Fibroblast of lung (primary cell): ENCODE results near the gene CHP1.

Source experiments
- CTCF ChIP-seq, 2 donors: IDR thresholded peaks in 1 of 2; conservative IDR thresholded peaks in 1 of 2; 1 replicate in 1 of 2; 2 replicates in 1 of 2; pipeline ENCODE4 v1.5.1; 2011 to 2012; ENCODE audit warnings: low read length in 2 of 2, control low read depth in 1 of 2, inconsistent platforms in 1 of 2, low read depth in 1 of 2, mild to moderate bottlenecking in 1 of 2
- EZH2 ChIP-seq: IDR thresholded peaks from 2 replicates; pipeline ENCODE4 v1.5.1; 2012; ENCODE audit warnings: low read length, control low read depth, mild to moderate bottlenecking; ENCODE audit errors: missing control alignments

GRCh38 chr15:41323611-41324010, 92.5 kb downstream of the CHP1 start:
- TF ChIP-seq CTCF (conservative IDR thresholded peaks at IDR 0.05 in 1 of 2, IDR thresholded peaks at IDR 0.05 in 1 of 2; ENCODE audit: low read depth in 1 of 2, low read length in 2 of 2) (no peak), EZH2 (no peak)
